ENCODE results near the gene MT4.

The MT4 gene

GRCh38 chr16:56601325-56601724 is 36.5 kb downstream of the MT4 start:
- H3K9me3 ChIP-seq (ENCODE audit: control insufficient read depth, low read length), result no peaks in the 10 kb centered on the region
- no peaks in the 10 kb centered on the region for H3K36me3 ChIP-seq (ENCODE audit: control insufficient read depth, insufficient read depth, low read length)
- no peak for DNase-seq
- H3K27me3 ChIP-seq (replicated peaks; ENCODE audit: control insufficient read depth, insufficient read depth, low read length, poor library complexity, severe bottlenecking), result peaks cover 3% of the 10 kb centered on the region
- no peaks in the 10 kb centered on the region for H3K4me1 ChIP-seq (ENCODE audit: control insufficient read depth, insufficient read depth, low read length, poor library complexity, severe bottlenecking)
- H3K4me3 ChIP-seq (ENCODE audit: insufficient read depth, low read depth, low read length, poor library complexity, severe bottlenecking), result no peak overlapping the region
- no peak overlapping the region for H3K27ac ChIP-seq (ENCODE audit: insufficient read depth, low read length, poor library complexity, severe bottlenecking)

GRCh38 chr16:56603589-56603988 is 38.7 kb downstream of the MT4 start:
- H3K27ac ChIP-seq (ENCODE audit: insufficient read depth, low read length, poor library complexity, severe bottlenecking), result no peak overlapping the region
- peaks cover 3% of the 10 kb centered on the region for H3K27me3 ChIP-seq (replicated peaks; ENCODE audit: control insufficient read depth, insufficient read depth, low read length, poor library complexity, severe bottlenecking)
- no peaks in the 10 kb centered on the region for H3K36me3 ChIP-seq (ENCODE audit: control insufficient read depth, insufficient read depth, low read length)
- peaks cover 17% of the 10 kb centered on the region for H3K4me1 ChIP-seq (ENCODE audit: control insufficient read depth, insufficient read depth, low read length, poor library complexity, severe bottlenecking)
- no peak for DNase-seq
- no peak overlapping the region for H3K4me3 ChIP-seq (ENCODE audit: insufficient read depth, low read depth, low read length, poor library complexity, severe bottlenecking)
- H3K9me3 ChIP-seq (ENCODE audit: control insufficient read depth, low read length), result no peaks in the 10 kb centered on the region

- H3K36me3 ChIP-seq (ENCODE audit: control insufficient read depth, insufficient read depth, low read length), result no peaks in the 10 kb centered on the region
- peaks cover 3% of the 10 kb centered on the region for H3K27me3 ChIP-seq (replicated peaks; ENCODE audit: control insufficient read depth, insufficient read depth, low read length, poor library complexity, severe bottlenecking)
- no peaks in the 10 kb centered on the region for H3K9me3 ChIP-seq (ENCODE audit: control insufficient read depth, low read length)
- no peak for DNase-seq
- H3K4me3 ChIP-seq (ENCODE audit: insufficient read depth, low read depth, low read length, poor library complexity, severe bottlenecking), result no peak overlapping the region
- H3K4me1 ChIP-seq (ENCODE audit: control insufficient read depth, insufficient read depth, low read length, poor library complexity, severe bottlenecking), result peaks cover 27% of the 10 kb centered on the region
- no peak overlapping the region for H3K27ac ChIP-seq (ENCODE audit: insufficient read depth, low read length, poor library complexity, severe bottlenecking)
Observed at GRCh38 chr16:56604966-56605365, 40.1 kb downstream of the MT4 start.

GRCh38 chr16:56605475-56605874 is 40.6 kb downstream of the MT4 start:
- no peak overlapping the region for H3K4me3 ChIP-seq (ENCODE audit: insufficient read depth, low read depth, low read length, poor library complexity, severe bottlenecking)
- peaks cover 31% of the 10 kb centered on the region for H3K4me1 ChIP-seq (ENCODE audit: control insufficient read depth, insufficient read depth, low read length, poor library complexity, severe bottlenecking)
- H3K27ac ChIP-seq (ENCODE audit: insufficient read depth, low read length, poor library complexity, severe bottlenecking), result no peak overlapping the region
- no peak for DNase-seq
- no peaks in the 10 kb centered on the region for H3K9me3 ChIP-seq (ENCODE audit: control insufficient read depth, low read length)
- no peaks in the 10 kb centered on the region for H3K36me3 ChIP-seq (ENCODE audit: control insufficient read depth, insufficient read depth, low read length)
- H3K27me3 ChIP-seq (replicated peaks; ENCODE audit: control insufficient read depth, insufficient read depth, low read length, poor library complexity, severe bottlenecking), result peaks cover 3% of the 10 kb centered on the region

GRCh38 chr16:56606071-56606475 is 41.2 kb downstream of the MT4 start:
- Histone ChIP-seq H3K27me3 (replicated peaks; ENCODE audit: control insufficient read depth, insufficient read depth, low read length, poor library complexity, severe bottlenecking) (peaks cover 3% of the 10 kb centered on the region), H3K36me3 (ENCODE audit: control insufficient read depth, insufficient read depth, low read length) (no peaks in the 10 kb centered on the region), H3K9me3 (ENCODE audit: control insufficient read depth, low read length) (no peaks in the 10 kb centered on the region), H3K4me1 (ENCODE audit: control insufficient read depth, insufficient read depth, low read length, poor library complexity, severe bottlenecking) (peaks cover 36% of the 10 kb centered on the region), H3K4me3 (ENCODE audit: insufficient read depth, low read depth, low read length, poor library complexity, severe bottlenecking) (no peak overlapping the region), H3K27ac (ENCODE audit: insufficient read depth, low read length, poor library complexity, severe bottlenecking) (no peak overlapping the region)
- DNase-seq, result no peak

GRCh38 chr16:56606476-56607108 is 41.7 kb downstream of the MT4 start:
- no peak for DNase-seq
- Histone ChIP-seq H3K27me3 (replicated peaks; ENCODE audit: control insufficient read depth, insufficient read depth, low read length, poor library complexity, severe bottlenecking) (no peaks in the 10 kb centered on the region), H3K4me3 (ENCODE audit: insufficient read depth, low read depth, low read length, poor library complexity, severe bottlenecking) (no peak overlapping the region), H3K9me3 (ENCODE audit: control insufficient read depth, low read length) (no peaks in the 10 kb centered on the region), H3K36me3 (ENCODE audit: control insufficient read depth, insufficient read depth, low read length) (no peaks in the 10 kb centered on the region), H3K4me1 (ENCODE audit: control insufficient read depth, insufficient read depth, low read length, poor library complexity, severe bottlenecking) (peaks cover 36% of the 10 kb centered on the region), H3K27ac (ENCODE audit: insufficient read depth, low read length, poor library complexity, severe bottlenecking) (peak overlapping the region; percentile 5)

- Histone ChIP-seq H3K4me3 (ENCODE audit: insufficient read depth, low read depth, low read length, poor library complexity, severe bottlenecking) (no peak overlapping the region), H3K4me1 (ENCODE audit: control insufficient read depth, insufficient read depth, low read length, poor library complexity, severe bottlenecking) (peaks cover 36% of the 10 kb centered on the region), H3K9me3 (ENCODE audit: control insufficient read depth, low read length) (no peaks in the 10 kb centered on the region), H3K27ac (ENCODE audit: insufficient read depth, low read length, poor library complexity, severe bottlenecking) (peak overlapping the region; percentile 5), H3K36me3 (ENCODE audit: control insufficient read depth, insufficient read depth, low read length) (no peaks in the 10 kb centered on the region), H3K27me3 (replicated peaks; ENCODE audit: control insufficient read depth, insufficient read depth, low read length, poor library complexity, severe bottlenecking) (no peaks in the 10 kb centered on the region)
- DNase-seq, result no peak
Observed at GRCh38 chr16:56607109-56607618, 42.3 kb downstream of the MT4 start.

GRCh38 chr16:56607675-56608042 is 42.8 kb downstream of the MT4 start:
- H3K4me1 ChIP-seq (ENCODE audit: control insufficient read depth, insufficient read depth, low read length, poor library complexity, severe bottlenecking), result peaks cover 36% of the 10 kb centered on the region
- no peaks in the 10 kb centered on the region for H3K9me3 ChIP-seq (ENCODE audit: control insufficient read depth, low read length)
- H3K4me3 ChIP-seq (ENCODE audit: insufficient read depth, low read depth, low read length, poor library complexity, severe bottlenecking), result peak overlapping the region; percentile 72
- DNase-seq, result no peak
- H3K36me3 ChIP-seq (ENCODE audit: control insufficient read depth, insufficient read depth, low read length), result no peaks in the 10 kb centered on the region
- no peak overlapping the region for H3K27ac ChIP-seq (ENCODE audit: insufficient read depth, low read length, poor library complexity, severe bottlenecking)
- H3K27me3 ChIP-seq (replicated peaks; ENCODE audit: control insufficient read depth, insufficient read depth, low read length, poor library complexity, severe bottlenecking), result no peaks in the 10 kb centered on the region

GRCh38 chr16:56608043-56608875 is 43.4 kb downstream of the MT4 start, which contains the start of gene MT2A:
MT2A (plus strand) TSS chr16:56608584; CDS start chr16:56608656, 72 bp downstream.
- peak; percentile 70 to 78 (median 77) for DNase-seq
- Histone ChIP-seq H3K4me1 (ENCODE audit: control insufficient read depth, insufficient read depth, low read length, poor library complexity, severe bottlenecking) (peaks cover 36% of the 10 kb centered on the region), H3K36me3 (ENCODE audit: control insufficient read depth, insufficient read depth, low read length) (no peaks in the 10 kb centered on the region), H3K27ac (ENCODE audit: insufficient read depth, low read length, poor library complexity, severe bottlenecking) (peak within 1 kb of the TSS; percentile 82), H3K27me3 (replicated peaks; ENCODE audit: control insufficient read depth, insufficient read depth, low read length, poor library complexity, severe bottlenecking) (no peaks in the 10 kb centered on the region), H3K4me3 (ENCODE audit: insufficient read depth, low read depth, low read length, poor library complexity, severe bottlenecking) (peak within 1 kb of the TSS; percentile 72), H3K9me3 (ENCODE audit: control insufficient read depth, low read length) (no peaks in the 10 kb centered on the region)

GRCh38 chr16:56608876-56609462 is 44.1 kb downstream of the MT4 start:
- no peak for DNase-seq
- H3K27ac ChIP-seq (ENCODE audit: insufficient read depth, low read length, poor library complexity, severe bottlenecking), result peak overlapping the region; percentile 82
- no peaks in the 10 kb centered on the region for H3K9me3 ChIP-seq (ENCODE audit: control insufficient read depth, low read length)
- peak overlapping the region; percentile 72 for H3K4me3 ChIP-seq (ENCODE audit: insufficient read depth, low read depth, low read length, poor library complexity, severe bottlenecking)
- peaks cover 36% of the 10 kb centered on the region for H3K4me1 ChIP-seq (ENCODE audit: control insufficient read depth, insufficient read depth, low read length, poor library complexity, severe bottlenecking)
- no peaks in the 10 kb centered on the region for H3K36me3 ChIP-seq (ENCODE audit: control insufficient read depth, insufficient read depth, low read length)
- H3K27me3 ChIP-seq (replicated peaks; ENCODE audit: control insufficient read depth, insufficient read depth, low read length, poor library complexity, severe bottlenecking), result no peaks in the 10 kb centered on the region

Data from effector memory CD4-positive, alpha-beta T cell (primary cell).